HepG2 (cell line): Measurements from ENCODE around the gene HLF. TPM values are rescaled to one million over a fixed set of nuclear protein-coding genes. Genes with fewer than 3 reads are reported as not detected.
A peak's percentile ranks its signal among the peaks of the same experiment; 100 is the strongest.

Source experiments
- CEBPG ChIP-seq: IDR thresholded peaks from 2 replicates; pipeline ENCODE4 v1.6.1; 2016
- FOSL2 ChIP-seq: sonication (generic); formaldehyde crosslinking; IDR thresholded peaks from 2 replicates; pipeline ENCODE4 v1.4.0; 2020; ENCODE audit warnings: missing genetic modification reagents
- HOXA5 ChIP-seq: sonication (generic); formaldehyde crosslinking; IDR thresholded peaks from 2 replicates; pipeline ENCODE4 v1.4.0; 2020; ENCODE audit warnings: missing genetic modification reagents
- NONO ChIP-seq, 2 experiments: fragments of 450-650 bp in 1 of 2; sonication (generic) in 1 of 2; formaldehyde crosslinking in 1 of 2; IDR thresholded peaks in 1 of 2; conservative IDR thresholded peaks in 1 of 2; 2 replicates each; pipeline versions ENCODE4 v1.6.1 to v1.8.0; 2017 to 2022; ENCODE audit warnings: mild to moderate bottlenecking in 1 of 2, missing genetic modification reagents in 1 of 2, moderate library complexity in 1 of 2
- PHF20 ChIP-seq: sonication (generic); formaldehyde crosslinking; IDR thresholded peaks from 2 replicates; pipeline ENCODE4 v1.5.0; 2020; ENCODE audit warnings: mild to moderate bottlenecking, missing genetic modification reagents
- PHF21A ChIP-seq: sonication (generic); formaldehyde crosslinking; IDR thresholded peaks from 2 replicates; pipeline ENCODE4 v1.5.0; 2020; ENCODE audit warnings: mild to moderate bottlenecking, missing genetic modification reagents
- POLR2G ChIP-seq: fragments of 200-400 bp; formaldehyde crosslinking; IDR thresholded peaks from 2 replicates; pipeline ENCODE4 v1.6.1; 2018; ENCODE audit warnings: mild to moderate bottlenecking, low read depth, low read length, moderate library complexity
- PTBP1 ChIP-seq: fragments of 200-400 bp; formaldehyde crosslinking; IDR thresholded peaks from 2 replicates; pipeline ENCODE4 v1.6.1; 2018; ENCODE audit warnings: low read length, low read depth; ENCODE audit not compliant: poor library complexity, severe bottlenecking
- RELA ChIP-seq: sonication (generic); formaldehyde crosslinking; IDR thresholded peaks from 2 replicates; pipeline ENCODE4 v1.4.0; 2020; ENCODE audit warnings: missing genetic modification reagents
- RFX5 ChIP-seq: IDR thresholded peaks from 2 replicates; pipeline ENCODE4 v1.6.1; 2011; ENCODE audit warnings: low read depth, low read length, improper control_type of control experiment
- SNAI1 ChIP-seq: sonication (generic); formaldehyde crosslinking; IDR thresholded peaks from 2 replicates; pipeline ENCODE4 v1.5.0; 2020; ENCODE audit warnings: mild to moderate bottlenecking, missing genetic modification reagents, borderline replicate concordance
- SUZ12 ChIP-seq: fragments of 150-350 bp; IDR thresholded peaks from 2 replicates; pipeline ENCODE4 v1.6.1; 2014; ENCODE audit warnings: low read depth, low read length
- TAF1 ChIP-seq: sonication (generic); formaldehyde crosslinking; IDR thresholded peaks from 2 replicates; pipeline ENCODE4 v1.4.0; 2020; ENCODE audit warnings: missing genetic modification reagents
- TRIM22 ChIP-seq: fragments of 450-650 bp; IDR thresholded peaks from 2 replicates; pipeline ENCODE4 v1.6.1; 2017
- WIZ ChIP-seq: sonication (generic); formaldehyde crosslinking; IDR thresholded peaks from 2 replicates; pipeline ENCODE4 v1.5.1; 2020; ENCODE audit warnings: mild to moderate bottlenecking, missing genetic modification reagents
- ZNF354B ChIP-seq: sonication (generic); formaldehyde crosslinking; IDR thresholded peaks from 2 replicates; pipeline ENCODE4 v1.8.0; 2022; ENCODE audit warnings: mild to moderate bottlenecking, missing genetic modification reagents
- ZNF510 ChIP-seq: sonication (generic); formaldehyde crosslinking; IDR thresholded peaks from 2 replicates; pipeline ENCODE4 v1.4.0; 2020; ENCODE audit warnings: low read depth, mild to moderate bottlenecking, missing genetic modification reagents
- ZNF547 ChIP-seq: sonication (generic); formaldehyde crosslinking; IDR thresholded peaks from 2 replicates; pipeline ENCODE4 v1.5.1; 2020; ENCODE audit warnings: mild to moderate bottlenecking, missing genetic modification reagents
- ZNF775 ChIP-seq: sonication (generic); formaldehyde crosslinking; IDR thresholded peaks from 2 replicates; pipeline ENCODE4 v1.4.0; 2020; ENCODE audit warnings: missing genetic modification reagents, mild to moderate bottlenecking, moderate library complexity, borderline replicate concordance
- ZNF83 ChIP-seq: sonication (generic); formaldehyde crosslinking; IDR thresholded peaks from 2 replicates; pipeline ENCODE4 v1.4.0; 2020; ENCODE audit warnings: missing genetic modification reagents, mild to moderate bottlenecking, borderline replicate concordance
- ZSCAN21 ChIP-seq: sonication (generic); formaldehyde crosslinking; IDR thresholded peaks from 2 replicates; pipeline ENCODE4 v1.8.0; 2022; ENCODE audit warnings: mild to moderate bottlenecking, missing genetic modification reagents, moderate library complexity, borderline replicate concordance
- ZUFSP ChIP-seq: sonication (generic); formaldehyde crosslinking; IDR thresholded peaks from 2 replicates; pipeline ENCODE4 v1.9.0; 2021; ENCODE audit warnings: missing genetic modification reagents, mild to moderate bottlenecking, borderline replicate concordance
- polyA plus RNA-seq, 8 experiments: library from polyadenylated mRNA; depleted of rRNA in 3 of 8; stranded (reverse) in 7 of 8; unstranded in 1 of 8; fragments of >200 nt; fragmentation: Illumina TruSeq in 4 of 8; extraction: Trizol in 4 of 8; gene quantifications; 2 replicates each; pipeline versions ENCODE4 v1.2.1 to v1.2.3, GENCODE V29; 2011 to 2016; ENCODE audit warnings: low read depth in 4 of 8, missing spikeins in 1 of 8, mixed read lengths in 1 of 8; ENCODE audit not compliant: insufficient read depth in 1 of 8
- total RNA-seq, 5 experiments: library from RNA; depleted of rRNA; stranded (reverse); fragments of >200 nt; fragmentation: Illumina TruSeq; extraction: Trizol; gene quantifications; 2 replicates each; pipeline ENCODE4 v1.2.3, GENCODE V29; 2016; ENCODE audit warnings: low read depth in 1 of 5
- TF ChIP-seq, protein P1 (sequence below): sonication (generic); formaldehyde crosslinking; IDR thresholded peaks from 2 replicates; pipeline ENCODE4 v1.4.0; 2020; ENCODE audit warnings: missing genetic modification reagents
- TF ChIP-seq, protein P2 (sequence below): sonication (generic); formaldehyde crosslinking; IDR thresholded peaks from 2 replicates; pipeline ENCODE4 v1.5.0; 2020; ENCODE audit warnings: missing genetic modification reagents

HLF gene
- total and polyA plus RNA-seq, 2 of the 13 experiments (the other 11 are each of a cell fraction or from before 2014, with no cell fraction given), result 202 to 346 TPM

DNA sequence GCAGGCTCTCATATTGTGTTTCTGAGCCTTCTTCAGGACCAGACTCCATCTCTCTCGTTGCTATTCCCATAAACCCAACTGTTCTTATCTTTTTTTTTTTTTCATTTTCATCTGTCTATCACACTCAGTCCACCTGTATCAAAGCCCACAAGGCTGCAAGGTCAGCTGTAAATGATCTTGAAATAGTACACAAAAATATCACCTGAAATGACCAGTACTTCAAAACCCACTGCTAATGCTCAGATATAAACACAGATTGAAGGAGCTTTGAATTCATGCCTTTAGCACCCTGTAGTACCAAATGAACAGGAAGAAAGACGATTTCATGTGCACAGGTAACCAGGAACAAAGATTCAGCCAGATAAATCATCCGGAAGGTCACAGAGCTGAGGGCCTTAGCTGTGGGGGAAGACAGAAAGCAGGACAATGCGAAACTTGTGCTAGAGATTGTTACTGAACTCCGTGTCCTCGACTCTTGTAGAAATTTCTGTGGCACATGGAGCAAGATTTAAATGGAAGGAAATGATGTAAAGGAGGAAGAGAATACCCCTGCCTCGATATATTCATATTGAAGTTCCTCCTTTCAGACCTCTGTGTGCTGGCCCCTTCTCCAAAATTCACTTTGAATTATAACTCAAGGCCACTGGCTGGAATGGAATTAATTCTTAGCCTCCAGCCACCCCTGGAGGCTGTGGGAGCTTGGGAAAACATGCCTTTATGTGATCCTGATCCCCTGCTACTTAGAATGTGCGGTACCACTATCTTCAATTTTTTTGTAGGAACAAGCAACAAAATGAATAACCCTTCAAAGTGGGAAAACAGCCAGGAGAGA lies 4.1 kb downstream of the HLF start (continued):
- TF ChIP-seq, protein P1, sequence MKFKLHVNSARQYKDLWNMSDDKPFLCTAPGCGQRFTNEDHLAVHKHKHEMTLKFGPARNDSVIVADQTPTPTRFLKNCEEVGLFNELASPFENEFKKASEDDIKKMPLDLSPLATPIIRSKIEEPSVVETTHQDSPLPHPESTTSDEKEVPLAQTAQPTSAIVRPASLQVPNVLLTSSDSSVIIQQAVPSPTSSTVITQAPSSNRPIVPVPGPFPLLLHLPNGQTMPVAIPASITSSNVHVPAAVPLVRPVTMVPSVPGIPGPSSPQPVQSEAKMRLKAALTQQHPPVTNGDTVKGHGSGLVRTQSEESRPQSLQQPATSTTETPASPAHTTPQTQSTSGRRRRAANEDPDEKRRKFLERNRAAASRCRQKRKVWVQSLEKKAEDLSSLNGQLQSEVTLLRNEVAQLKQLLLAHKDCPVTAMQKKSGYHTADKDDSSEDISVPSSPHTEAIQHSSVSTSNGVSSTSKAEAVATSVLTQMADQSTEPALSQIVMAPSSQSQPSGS (CRISPR knock-in tag), result no peak; the same call in 1 of the 2 replicates
- TF ChIP-seq RFX5 (no peak), ZNF354B (CRISPR knock-in tag) (no peak), SNAI1 (CRISPR knock-in tag) (no peak), ZSCAN21 (CRISPR knock-in tag) (no peak), TAF1 (peak; percentile 27; the same call in 1 of the 2 replicates), WIZ (CRISPR knock-in tag) (no peak), HOXA5 (CRISPR knock-in tag) (no peak), PHF21A (CRISPR knock-in tag) (no peak), NONO (IDR thresholded peaks at IDR 0.05) (no peak), NONO (CRISPR knock-in tag; conservative IDR thresholded peaks at IDR 0.05) (no peak; the same call in 1 of the 2 replicates), POLR2G (peak; percentile 72), TRIM22 (no peak), PHF20 (CRISPR knock-in tag) (no peak), RELA (CRISPR knock-in tag) (no peak), ZNF547 (no peak), SUZ12 (no peak), FOSL2 (CRISPR knock-in tag) (no peak), ZNF775 (CRISPR knock-in tag) (no peak), PTBP1 (no peak), CEBPG (0 out of 2 replicates have a peak, but pooled peaks have one; percentile 3), ZNF510 (CRISPR knock-in tag) (no peak), ZUFSP (CRISPR knock-in tag) (no peak), ZNF83 (no peak)
- TF ChIP-seq, protein P2, sequence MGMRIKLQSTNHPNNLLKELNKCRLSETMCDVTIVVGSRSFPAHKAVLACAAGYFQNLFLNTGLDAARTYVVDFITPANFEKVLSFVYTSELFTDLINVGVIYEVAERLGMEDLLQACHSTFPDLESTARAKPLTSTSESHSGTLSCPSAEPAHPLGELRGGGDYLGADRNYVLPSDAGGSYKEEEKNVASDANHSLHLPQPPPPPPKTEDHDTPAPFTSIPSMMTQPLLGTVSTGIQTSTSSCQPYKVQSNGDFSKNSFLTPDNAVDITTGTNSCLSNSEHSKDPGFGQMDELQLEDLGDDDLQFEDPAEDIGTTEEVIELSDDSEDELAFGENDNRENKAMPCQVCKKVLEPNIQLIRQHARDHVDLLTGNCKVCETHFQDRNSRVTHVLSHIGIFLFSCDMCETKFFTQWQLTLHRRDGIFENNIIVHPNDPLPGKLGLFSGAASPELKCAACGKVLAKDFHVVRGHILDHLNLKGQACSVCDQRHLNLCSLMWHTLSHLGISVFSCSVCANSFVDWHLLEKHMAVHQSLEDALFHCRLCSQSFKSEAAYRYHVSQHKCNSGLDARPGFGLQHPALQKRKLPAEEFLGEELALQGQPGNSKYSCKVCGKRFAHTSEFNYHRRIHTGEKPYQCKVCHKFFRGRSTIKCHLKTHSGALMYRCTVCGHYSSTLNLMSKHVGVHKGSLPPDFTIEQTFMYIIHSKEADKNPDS (CRISPR knock-in tag), result no peak
